Mammary epithelial cell (primary cell): ENCODE results near the gene ST8SIA3.

ENCODE experiments used
- CTCF ChIP-seq, 2 donors: IDR thresholded peaks in 1 of 2; conservative IDR thresholded peaks in 1 of 2; 2 replicates each; pipeline ENCODE4 v1.5.1; 2011 to 2012; ENCODE audit warnings: inconsistent platforms in 2 of 2, low read length in 2 of 2, mild to moderate bottlenecking in 2 of 2, control low read depth in 1 of 2, low read depth in 1 of 2; ENCODE audit not compliant: insufficient read depth in 1 of 2; ENCODE audit errors: extremely low read depth in 1 of 2
- EZH2 ChIP-seq: IDR thresholded peaks from 2 replicates; pipeline ENCODE4 v1.6.1; 2012; ENCODE audit warnings: low read length, inconsistent platforms, borderline replicate concordance

GRCh38 chr18:57326718-57327323 is 25.5 kb upstream of the ST8SIA3 start:
- TF ChIP-seq CTCF (conservative IDR thresholded peaks at IDR 0.05 in 1 of 2, IDR thresholded peaks at IDR 0.05 in 1 of 2; ENCODE audit: extremely low read depth in 1 of 2, insufficient read depth in 1 of 2, low read depth in 1 of 2, low read length in 2 of 2) (no peak), EZH2 (no peak)
